OCI-M2 (cell line): ENCODE results near the gene FALEC.

ENCODE experiments used
- DNase-seq: peaks from one replicate; lab custom pipeline; 2025; ENCODE audit not compliant: unreplicated experiment; lab: John Stamatoyannopoulos, UW

Gene FALEC

GRCh38 chr1:150511985-150512660 lies 3.4 kb upstream of the FALEC start:
- no peak for DNase-seq

DNA sequence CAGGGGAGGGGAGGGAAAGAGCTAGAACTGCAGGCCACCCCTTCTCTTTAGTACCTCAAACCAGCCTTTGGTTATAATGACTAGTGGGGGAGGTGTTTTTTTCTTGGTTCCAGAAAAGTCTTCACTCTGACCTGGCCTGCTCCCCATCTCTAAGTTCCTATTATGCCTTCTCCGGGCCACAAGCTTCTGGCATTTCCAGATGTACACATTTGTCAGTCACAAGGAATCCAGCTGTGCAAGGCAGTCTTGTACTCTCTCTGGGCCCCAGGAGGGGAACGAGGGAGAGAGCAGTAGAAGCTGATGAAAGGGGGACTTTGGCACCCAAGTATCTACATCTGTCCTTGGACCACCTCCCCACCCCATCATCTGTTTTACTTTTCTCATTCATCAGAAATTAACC lies 2.7 kb upstream of the FALEC start:
- DNase-seq: no peak

- DNase-seq: no peak
Observed at GRCh38 chr1:150513351-150513791, 2.2 kb upstream of the FALEC start.

DNA sequence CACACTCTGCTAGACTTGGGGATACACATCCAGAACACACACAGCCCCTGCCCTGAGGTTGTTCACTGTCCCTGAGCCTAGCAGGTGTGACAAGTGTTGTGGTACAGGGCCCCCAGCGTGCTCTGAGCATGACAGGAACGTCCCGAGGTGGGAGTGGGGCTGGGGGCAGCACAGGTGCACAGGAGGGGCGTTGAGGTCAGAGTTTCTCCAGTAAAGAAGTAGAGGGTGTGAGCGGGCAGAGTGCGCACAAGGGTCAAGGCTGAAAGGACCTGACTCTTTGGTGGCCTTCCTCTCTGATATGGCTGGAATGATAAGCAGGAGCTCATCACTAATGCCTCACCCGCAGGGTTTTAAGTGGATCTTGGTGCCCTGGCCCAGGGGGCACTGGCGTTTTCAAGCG lies 1.3 kb upstream of the FALEC start:
- DNase-seq: no peak

DNA sequence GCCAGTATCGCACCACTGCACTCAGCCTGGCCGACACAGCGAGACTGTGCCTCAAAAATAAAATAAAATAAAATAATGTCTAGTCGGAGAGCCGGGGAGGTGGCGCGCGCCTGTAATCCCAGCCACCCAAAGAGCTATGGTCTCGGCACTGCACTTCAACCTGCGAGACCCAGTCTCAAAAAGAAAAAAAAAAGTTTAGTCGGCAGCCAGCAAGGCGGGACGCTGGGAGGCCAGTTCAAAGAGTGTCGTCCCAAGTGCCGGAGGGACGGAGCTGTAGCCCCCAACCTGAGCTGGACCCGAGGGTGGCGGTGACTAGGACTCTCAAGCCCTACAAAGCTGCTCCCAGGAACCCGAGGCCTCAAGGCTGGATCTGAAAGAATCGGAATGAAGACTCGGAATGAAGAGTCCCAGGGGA lies 632 bp upstream of the FALEC start:
- no peak for DNase-seq

DNA sequence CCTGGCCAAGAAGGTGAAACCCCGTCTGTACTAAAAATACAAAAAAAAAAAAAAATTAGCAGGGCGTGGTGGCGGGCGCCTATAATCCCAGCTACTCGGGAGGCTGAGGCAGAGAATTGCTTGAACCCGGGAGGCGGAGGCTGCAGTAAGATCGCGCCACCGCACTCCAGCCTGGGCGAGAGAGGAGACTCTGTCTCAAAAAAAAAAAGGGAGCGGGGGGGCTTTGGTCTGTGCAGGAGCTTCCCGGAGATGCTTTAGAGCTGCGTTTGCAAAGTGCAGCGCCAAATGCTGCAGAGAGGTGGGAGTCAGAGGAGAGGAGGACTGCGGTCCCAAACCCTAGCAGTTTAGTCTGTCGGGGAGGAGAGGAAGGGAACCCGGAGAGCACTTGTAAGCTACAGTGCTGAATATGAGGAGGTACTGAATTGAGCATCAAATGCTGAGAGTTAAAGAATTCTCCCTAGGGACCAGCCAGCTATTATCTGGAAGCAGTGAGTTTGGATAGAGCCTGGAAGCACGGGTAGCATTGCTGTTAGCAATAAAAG lies 569 bp downstream of the FALEC start:
- no peak for DNase-seq

GRCh38 chr1:150516616-150517015 lies 1.1 kb downstream of the FALEC start:
- DNase-seq: no peak

GRCh38 chr1:150521196-150521968 lies 5.8 kb downstream of the FALEC start:
- DNase-seq: no peak

DNA sequence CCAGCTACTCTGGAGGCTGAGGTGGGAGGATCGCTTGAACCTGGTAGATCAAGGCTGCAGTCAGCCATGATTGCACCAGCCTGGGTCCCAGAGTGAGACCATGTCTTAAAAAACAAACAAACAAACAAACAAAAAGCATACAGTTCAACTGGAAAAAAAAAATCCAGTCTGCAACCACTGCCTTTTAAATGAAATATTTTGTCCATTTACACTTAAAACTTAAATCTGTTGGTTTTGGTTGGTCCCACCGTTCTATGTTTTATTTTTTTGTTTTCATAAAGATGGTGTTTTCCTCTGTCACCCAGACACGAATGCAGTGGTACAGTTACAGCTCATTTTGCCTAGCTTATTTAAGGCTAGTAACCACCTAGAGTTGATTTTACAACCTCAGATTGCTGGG lies 9.8 kb downstream of the FALEC start:
- DNase-seq: no peak

GRCh38 chr1:150528196-150528595 lies 12.6 kb downstream of the FALEC start:
- DNase-seq: no peak

- DNase-seq: no peak
Observed at GRCh38 chr1:150529017-150529416, 13.5 kb downstream of the FALEC start.

- DNase-seq: no peak
Observed at GRCh38 chr1:150530491-150531159, 15.1 kb downstream of the FALEC start.

DNA sequence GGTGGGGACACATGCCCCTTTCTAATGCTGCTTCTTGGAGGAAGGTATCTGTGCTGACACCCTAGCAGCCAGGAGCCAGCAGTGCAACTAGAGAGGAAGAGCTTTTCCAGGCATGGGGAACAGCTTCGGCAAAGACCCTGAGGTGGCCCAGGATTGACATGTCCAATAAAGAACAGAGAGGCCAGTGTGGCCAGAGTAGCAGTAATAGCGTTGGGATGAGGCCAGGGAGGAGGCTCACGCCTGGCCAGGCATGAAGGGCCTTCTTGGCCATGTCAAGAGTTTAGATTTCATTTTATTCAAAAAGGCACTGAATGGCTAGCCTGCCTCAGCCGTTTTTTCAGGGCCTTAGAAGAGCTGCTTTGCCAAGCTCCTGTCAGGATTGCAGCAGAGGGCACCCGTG lies 17.3 kb downstream of the FALEC start:
- DNase-seq: no peak

- no peak for DNase-seq
Observed at GRCh38 chr1:150534002-150534401, 18.4 kb downstream of the FALEC start.

DNA sequence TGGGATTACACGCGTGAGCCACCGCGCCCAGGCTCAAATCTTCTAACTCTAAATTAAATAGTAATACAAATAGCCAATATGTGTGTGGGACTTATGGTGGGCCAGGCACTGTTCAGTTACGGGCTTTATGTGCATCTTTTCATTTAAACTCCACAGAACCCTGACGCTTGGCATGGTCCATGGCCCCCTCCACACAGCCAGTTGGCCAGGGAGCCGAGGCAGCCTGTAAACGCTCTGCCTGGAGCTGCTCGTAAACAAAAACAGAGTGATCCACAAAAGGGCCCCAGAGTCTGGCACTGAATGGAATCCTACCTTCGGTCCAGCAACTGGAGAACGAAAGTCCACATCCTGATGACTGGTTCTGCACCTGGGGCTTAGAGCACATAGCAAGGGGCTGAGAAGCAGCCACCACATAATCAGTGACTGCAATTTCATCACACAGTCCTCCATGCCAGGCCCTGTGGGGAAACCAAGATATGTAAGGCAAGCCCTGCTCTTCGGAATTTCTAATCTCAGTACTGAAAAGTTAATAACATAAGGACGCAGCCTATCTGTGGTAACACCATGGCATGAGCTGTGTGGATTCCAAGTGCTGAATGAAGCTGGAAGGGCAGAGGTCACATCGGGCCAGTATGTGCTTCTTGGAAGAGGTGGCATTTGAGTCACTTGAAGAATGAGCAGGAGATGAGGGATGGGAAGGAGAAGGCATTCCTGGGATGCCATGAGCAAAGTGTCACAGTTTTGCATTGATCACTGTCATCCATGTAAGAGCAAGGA lies 20.1 kb downstream of the FALEC start:
- DNase-seq: no peak

GRCh38 chr1:150536836-150537731 lies 21.5 kb downstream of the FALEC start:
- DNase-seq: no peak

DNA sequence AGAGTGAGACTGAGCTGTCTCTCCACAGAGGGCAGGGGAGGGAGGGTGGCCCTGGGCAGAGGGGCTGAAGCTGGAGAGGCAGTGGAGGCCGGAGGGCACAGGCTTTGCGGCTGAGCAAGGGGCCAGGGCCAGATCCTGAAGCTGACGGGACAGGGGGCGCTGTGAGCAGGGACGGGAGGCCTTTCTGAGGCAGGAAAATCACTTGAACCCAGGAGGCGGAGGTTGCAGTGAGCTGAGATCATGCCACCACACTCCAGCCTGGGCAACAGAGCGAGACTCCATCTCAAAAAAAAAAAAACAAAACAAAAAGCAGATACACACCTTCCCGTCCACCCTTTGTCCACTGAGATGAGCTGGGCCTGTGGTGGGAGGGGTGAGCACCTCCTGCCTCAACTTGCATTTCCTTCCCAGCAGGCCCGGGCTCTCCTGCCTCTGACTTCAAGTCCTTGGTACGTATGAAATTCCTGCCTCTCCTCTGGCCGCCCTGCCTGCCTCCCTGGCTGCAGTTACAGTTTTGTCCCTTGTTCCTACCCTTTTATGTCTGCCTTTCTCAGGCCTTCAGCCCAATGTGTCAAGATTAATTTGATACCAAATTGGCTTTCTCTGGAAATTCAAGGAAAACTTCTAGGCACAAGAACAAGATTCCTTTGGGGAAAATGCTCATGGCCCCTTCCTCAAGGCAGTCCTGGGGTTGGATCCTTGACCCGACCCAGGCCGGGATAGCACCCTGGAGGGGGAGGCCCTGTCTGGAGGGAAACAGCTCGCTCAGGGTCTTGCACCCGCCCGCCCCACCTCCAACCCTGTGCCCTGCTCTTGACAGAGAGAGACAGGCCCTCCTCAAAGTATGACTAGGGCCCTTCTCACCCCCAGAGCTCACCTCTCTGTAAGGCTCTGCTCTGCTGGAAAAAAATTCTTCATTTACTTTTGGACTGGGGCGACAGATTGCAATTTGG lies 22.5 kb downstream of the FALEC start:
- no peak for DNase-seq

- DNase-seq: no peak
Observed at GRCh38 chr1:150543500-150544143, 28.1 kb downstream of the FALEC start.
